IMR-90 (cell line): ENCODE data around the gene SEMA4A. TPM values are rescaled to one million over a fixed set of nuclear protein-coding genes. Genes with fewer than 3 reads are reported as not detected.

Source experiments
- ATAC-seq: fragments of 200-7000 bp; cut with Tn5 transposase; 2 replicates; pipeline ENCODE4 v1.9.1; 2020; ENCODE audit warnings: low read depth, mild to moderate bottlenecking, moderate library complexity
- BruUV-seq: library from RNA; stranded (reverse); fragments of 400-500 nt; replicated peaks from 2 replicates; lab custom pipeline; 2021; lab: Mats Ljungman, UMichigan
- CTCF ChIA-PET: fragments of 300-600 bp; formaldehyde crosslinking; extraction: SDS; loops from one replicate; lab custom pipeline; 2021; ENCODE audit warnings: antibody characterized with exemption; lab: Yijun Ruan, JAX
- POLR2A ChIA-PET: fragments of 300-600 bp; sonication (Branson Sonifier 250); formaldehyde crosslinking; loops from one replicate; lab custom pipeline; 2022; ENCODE audit warnings: antibody characterized with exemption; ENCODE audit not compliant: unreplicated experiment; lab: Charles Lee
- DNase-seq: peaks from one replicate; pipeline ENCODE4 v3.0.0; 2013
- H2AFZ ChIP-seq: replicated peaks from 2 replicates; pipeline ENCODE3; 2013; ENCODE audit warnings: low read length, mild to moderate bottlenecking; ENCODE audit not compliant: poor library complexity
- H2AK5ac ChIP-seq: 2 replicates; pipeline ENCODE4 v1.6.1; 2013; ENCODE audit warnings: low read depth, low read length, inconsistent platforms
- H2AK9ac ChIP-seq: replicated peaks from 2 replicates; pipeline ENCODE3; 2013; ENCODE audit warnings: mild to moderate bottlenecking, low read depth, low read length, moderate library complexity; ENCODE audit not compliant: poor library complexity
- H2BK120ac ChIP-seq: 2 replicates; pipeline ENCODE4 v1.6.1; 2013; ENCODE audit warnings: low read depth, low read length, inconsistent platforms
- H2BK15ac ChIP-seq: 3 replicates; pipeline ENCODE4 v1.6.1; 2013; ENCODE audit warnings: low read depth, low read length, inconsistent platforms
- H2BK20ac ChIP-seq: 2 replicates; pipeline ENCODE4 v1.6.1; 2013; ENCODE audit warnings: low read depth, mild to moderate bottlenecking, inconsistent platforms, low read length, moderate library complexity
- H2BK5ac ChIP-seq: 2 replicates; pipeline ENCODE4 v1.6.1; 2013; ENCODE audit warnings: mild to moderate bottlenecking, low read depth, low read length, inconsistent platforms; ENCODE audit not compliant: poor library complexity, severe bottlenecking
- H3K14ac ChIP-seq: replicated peaks from 2 replicates; pipeline ENCODE4 v1.6.1; 2013; ENCODE audit warnings: low read depth, low read length, inconsistent platforms
- H3K18ac ChIP-seq: 2 replicates; pipeline ENCODE4 v1.6.1; 2013; ENCODE audit warnings: low read depth, low read length, control low read depth
- H3K23ac ChIP-seq: 2 replicates; pipeline ENCODE4 v1.6.1; 2013; ENCODE audit warnings: low read depth, low read length, inconsistent platforms
- H3K27ac ChIP-seq: 2 replicates; pipeline ENCODE4 v1.5.1; 2013; ENCODE audit warnings: mild to moderate bottlenecking, control low read depth, low read length; ENCODE audit not compliant: insufficient read depth
- H3K27me3 ChIP-seq: 2 replicates; pipeline ENCODE4 v1.6.1; 2013; ENCODE audit warnings: low read length; ENCODE audit not compliant: control insufficient read depth, insufficient read depth
- H3K36me3 ChIP-seq: 2 replicates; pipeline ENCODE4 v1.6.1; 2013; ENCODE audit warnings: low read length, mixed read lengths; ENCODE audit not compliant: control insufficient read depth, insufficient read depth
- H3K4ac ChIP-seq: 2 replicates; pipeline ENCODE4 v1.6.1; 2013; ENCODE audit warnings: low read depth, low read length, inconsistent platforms
- H3K4me1 ChIP-seq: 2 replicates; pipeline ENCODE4 v1.6.1; 2013; ENCODE audit warnings: low read length, mixed read lengths; ENCODE audit not compliant: control insufficient read depth, insufficient read depth
- H3K4me2 ChIP-seq: 2 replicates; pipeline ENCODE4 v1.6.1; 2013; ENCODE audit warnings: low read depth, mild to moderate bottlenecking, control low read depth, low read length, moderate library complexity
- H3K4me3 ChIP-seq: 2 replicates; pipeline ENCODE4 v1.5.1; 2013; ENCODE audit warnings: low read depth, mild to moderate bottlenecking, control low read depth, low read length, moderate library complexity; ENCODE audit not compliant: insufficient read depth
- H3K56ac ChIP-seq: 2 replicates; pipeline ENCODE4 v1.6.1; 2013; ENCODE audit warnings: low read length, inconsistent platforms; ENCODE audit not compliant: insufficient read depth; ENCODE audit errors: extremely low read depth
- H3K79me1 ChIP-seq, 2 experiments: 2 replicates each; pipeline ENCODE4 v1.6.1; 2013; ENCODE audit warnings: low read length in 2 of 2, inconsistent platforms in 1 of 2, low read depth in 1 of 2
- H3K9ac ChIP-seq: 2 replicates; pipeline ENCODE4 v1.6.1; 2013; ENCODE audit warnings: low read depth, low read length, control low read depth
- H3K9me1 ChIP-seq: 2 replicates; pipeline ENCODE4 v1.6.1; 2013; ENCODE audit warnings: low read length, inconsistent platforms; ENCODE audit not compliant: insufficient read depth
- H3K9me3 ChIP-seq: 2 replicates; pipeline ENCODE4 v1.6.1; 2013; ENCODE audit warnings: low read length; ENCODE audit not compliant: control insufficient read depth, insufficient read depth
- H4K20me1 ChIP-seq: 2 replicates; pipeline ENCODE4 v1.6.1; 2013; ENCODE audit warnings: low read length, inconsistent platforms; ENCODE audit not compliant: insufficient read depth
- H4K5ac ChIP-seq: 2 replicates; pipeline ENCODE4 v1.6.1; 2013; ENCODE audit warnings: mild to moderate bottlenecking, low read depth, low read length, control low read depth
- H4K8ac ChIP-seq, 2 experiments: 2 replicates each; pipeline ENCODE4 v1.6.1; 2013; ENCODE audit warnings: low read depth in 2 of 2, low read length in 2 of 2, control low read depth in 1 of 2, inconsistent platforms in 1 of 2
- H4K91ac ChIP-seq: 2 replicates; pipeline ENCODE4 v1.6.1; 2013; ENCODE audit warnings: low read depth, low read length, inconsistent platforms; ENCODE audit not compliant: insufficient read depth
- CEBPB ChIP-seq: IDR thresholded peaks from 2 replicates; pipeline ENCODE4 v1.6.1; 2012; ENCODE audit warnings: low read depth, low read length, improper control_type of control experiment
- CHD1 ChIP-seq: IDR thresholded peaks from 2 replicates; pipeline ENCODE4 v1.6.1; 2012; ENCODE audit warnings: low read depth, low read length, improper control_type of control experiment
- FOS ChIP-seq: fragments of 150-350 bp; IDR thresholded peaks from 2 replicates; pipeline ENCODE4 v1.6.1; 2016; ENCODE audit warnings: low read depth, low read length
- MAFK ChIP-seq: IDR thresholded peaks from 2 replicates; pipeline ENCODE4 v1.6.1; 2012; ENCODE audit warnings: low read depth, low read length, improper control_type of control experiment
- MAZ ChIP-seq: IDR thresholded peaks from 2 replicates; pipeline ENCODE4 v1.6.1; 2012; ENCODE audit warnings: low read depth, mild to moderate bottlenecking, low read length, improper control_type of control experiment, moderate library complexity, borderline replicate concordance
- MXI1 ChIP-seq: IDR thresholded peaks from 2 replicates; pipeline ENCODE4 v1.6.1; 2012; ENCODE audit warnings: low read depth, mild to moderate bottlenecking, low read length, moderate library complexity, borderline replicate concordance
- NFE2L2 ChIP-seq: fragments of 150-350 bp; IDR thresholded peaks from 2 replicates; pipeline ENCODE4 v1.6.1; 2016; ENCODE audit warnings: low read depth, mild to moderate bottlenecking, low read length
- POLR2A ChIP-seq: IDR thresholded peaks from 2 replicates; pipeline ENCODE4 v1.6.1; 2012; ENCODE audit warnings: mild to moderate bottlenecking, low read depth, low read length
- RAD21 ChIP-seq: IDR thresholded peaks from 2 replicates; pipeline ENCODE4 v1.6.1; 2012; ENCODE audit warnings: low read length, improper control_type of control experiment
- USF2 ChIP-seq: fragments of 150-350 bp; IDR thresholded peaks from 2 replicates; pipeline ENCODE4 v1.6.1; 2017; ENCODE audit warnings: mild to moderate bottlenecking, antibody characterized with exemption, low read length, low read depth
- WGBS, 2 experiments: methylation state at CpG; one replicate each; pipeline versions ENCODE4 v1.1.5 to v1.1.7; 2013; ENCODE audit warnings: missing lambda C conversion rate in 2 of 2; ENCODE audit not compliant: insufficient read length in 1 of 2; ENCODE audit errors: extremely low coverage in 2 of 2; 5-methylcytosine and 5-hydroxymethylcytosine counted together
- dilution Hi-C: fragments of 300-500 bp; cut with HindIII; formaldehyde crosslinking; loops from one replicate; pipeline ENCODE4 v1.14.3; 2018; ENCODE audit warnings: low sequenced_read_pairs; ENCODE audit not compliant: unreplicated experiment
- in situ Hi-C: fragments of 300-500 bp; cut with MboI; formaldehyde crosslinking; loops from 3 replicates; pipeline ENCODE4 v1.14.3; 2019; ENCODE audit warnings: low sequenced_read_pairs, inconsistent platforms, mixed read lengths
- intact Hi-C: fragments of 100-400 bp; cut with micrococcal nuclease; formaldehyde crosslinking; loops from 2 replicates; pipeline ENCODE4 v1.10.0; 2022
- polyA plus RNA-seq, 3 experiments: library from polyadenylated mRNA; depleted of rRNA; stranded (reverse); fragments of >200 nt; gene quantifications; 2 replicates each; pipeline ENCODE4 v1.2.3, GENCODE V29; 2012; ENCODE audit warnings: low replicate concordance in 1 of 3
- total RNA-seq: library from RNA; depleted of rRNA; stranded (reverse); fragments of >200 nt; gene quantifications from 2 replicates; pipeline ENCODE4 v1.2.3, GENCODE V29; 2012
- TF ChIP-seq, protein P1 (sequence below): conservative IDR thresholded peaks from 2 replicates; pipeline ENCODE4 v1.5.1; 2012; ENCODE audit warnings: mild to moderate bottlenecking, low read depth, low read length, improper control_type of control experiment

SEMA4A gene
- total and polyA plus RNA-seq, 2 of the 4 experiments (the other 2 are of a cell fraction), result 0.18 to 0.86 TPM

DNA sequence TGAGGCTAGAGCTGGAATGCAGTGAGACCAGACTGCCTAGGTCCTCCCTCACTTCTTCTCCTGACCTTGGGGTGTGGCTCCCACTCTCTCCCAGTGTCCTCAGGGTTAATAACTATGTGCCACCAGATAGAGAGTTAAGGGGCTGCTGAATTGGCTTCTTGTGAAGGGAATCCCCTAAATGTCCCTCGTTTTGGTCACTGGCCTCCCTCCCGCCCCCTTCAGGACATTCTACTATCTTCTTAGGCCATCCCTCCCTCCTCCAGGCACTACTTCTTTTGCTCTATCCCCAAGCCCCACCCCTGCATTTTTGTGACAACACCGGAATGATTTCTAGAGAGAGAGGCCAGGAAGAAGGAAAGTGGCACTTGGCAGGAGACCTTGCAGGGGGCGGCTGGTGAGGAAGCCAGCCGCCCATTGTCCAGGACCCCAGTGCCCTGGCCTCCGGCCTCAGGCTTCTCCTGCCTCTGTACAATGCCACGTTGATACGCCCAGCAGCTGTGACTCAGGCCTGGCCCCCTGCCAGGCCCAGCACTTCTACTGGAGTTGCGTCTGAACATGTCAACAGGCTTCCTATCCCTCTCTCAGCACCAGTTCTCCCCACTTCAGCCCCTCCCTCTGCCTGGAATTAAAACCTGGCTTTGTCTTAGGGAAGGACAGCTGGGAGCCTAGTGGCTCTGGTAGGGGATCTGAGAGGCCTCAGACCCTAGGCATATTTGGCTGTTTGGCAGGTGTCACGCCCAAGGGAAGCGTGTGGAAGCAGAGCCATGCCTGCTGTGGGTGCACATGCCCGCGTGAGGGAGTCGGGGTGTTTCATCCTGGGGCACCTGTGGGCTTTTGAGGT is 29.8 kb upstream of the SEMA4A start:
- intact Hi-C loops, result loop anchor here (1.0 kb wide), 1 partner anchor 9 kb away; the partner anchor contains the start of gene LMNA
- H3K27ac ChIP-seq, result peak overlapping the region; percentile 98
- ATAC-seq (peak; percentile 36), DNase-seq (peak; percentile 98)
- H3K9me1 ChIP-seq, result peaks cover 19% of the 10 kb centered on the region
- H2BK20ac ChIP-seq, result peak overlapping the region; percentile 92
- in situ Hi-C loops, result no loop called here
- peaks cover 12% of the 10 kb centered on the region for H3K36me3 ChIP-seq
- no peaks in the 10 kb centered on the region for H3K9me3 ChIP-seq
- ChIA-PET POLR2A (no interaction called here), CTCF (interaction anchor here (2.1 kb wide), 1 partner anchor 27 kb away, joined by 7 read pairs; no protein-coding TSS in a partner anchor)
- dilution Hi-C loops, result no loop called here
- peak overlapping the region; percentile 98 for H3K23ac ChIP-seq
- peaks cover 69% of the 10 kb centered on the region for H4K20me1 ChIP-seq
- peak overlapping the region; percentile 99 for H3K14ac ChIP-seq
- peak overlapping the region; percentile 99 for H4K91ac ChIP-seq
- H3K4ac ChIP-seq, result peak overlapping the region; percentile 100
- H2AK5ac ChIP-seq, result peak overlapping the region; percentile 99
- BruUV-seq, result no TSS peak
- H3K18ac ChIP-seq, result peak overlapping the region; percentile 94
- H3K27me3 ChIP-seq, result no peaks in the 10 kb centered on the region
- H3K79me1 ChIP-seq, result peaks cover 0 to 40% of the 10 kb centered on the region in 2 experiments; a peak in 2 of 4 replicates
- TF ChIP-seq CHD1 (no peak), MAFK (no peak), MAZ (peak; percentile 82), MXI1 (0 out of 2 replicates have a peak, but pooled peaks have one; percentile 9), RAD21 (peak; percentile 8; the same call in 1 of the 2 replicates), USF2 (0 out of 2 replicates have a peak, but pooled peaks have one; percentile 2), POLR2A (peak; percentile 61; the same call in 1 of the 2 replicates), CEBPB (no peak), FOS (peak; percentile 52; the same call in 1 of the 2 replicates), NFE2L2 (peak; percentile 56)
- TF ChIP-seq, protein P1, sequence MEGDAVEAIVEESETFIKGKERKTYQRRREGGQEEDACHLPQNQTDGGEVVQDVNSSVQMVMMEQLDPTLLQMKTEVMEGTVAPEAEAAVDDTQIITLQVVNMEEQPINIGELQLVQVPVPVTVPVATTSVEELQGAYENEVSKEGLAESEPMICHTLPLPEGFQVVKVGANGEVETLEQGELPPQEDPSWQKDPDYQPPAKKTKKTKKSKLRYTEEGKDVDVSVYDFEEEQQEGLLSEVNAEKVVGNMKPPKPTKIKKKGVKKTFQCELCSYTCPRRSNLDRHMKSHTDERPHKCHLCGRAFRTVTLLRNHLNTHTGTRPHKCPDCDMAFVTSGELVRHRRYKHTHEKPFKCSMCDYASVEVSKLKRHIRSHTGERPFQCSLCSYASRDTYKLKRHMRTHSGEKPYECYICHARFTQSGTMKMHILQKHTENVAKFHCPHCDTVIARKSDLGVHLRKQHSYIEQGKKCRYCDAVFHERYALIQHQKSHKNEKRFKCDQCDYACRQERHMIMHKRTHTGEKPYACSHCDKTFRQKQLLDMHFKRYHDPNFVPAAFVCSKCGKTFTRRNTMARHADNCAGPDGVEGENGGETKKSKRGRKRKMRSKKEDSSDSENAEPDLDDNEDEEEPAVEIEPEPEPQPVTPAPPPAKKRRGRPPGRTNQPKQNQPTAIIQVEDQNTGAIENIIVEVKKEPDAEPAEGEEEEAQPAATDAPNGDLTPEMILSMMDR, result peak; percentile 38
- peak overlapping the region; percentile 51 for H2AFZ ChIP-seq
- peak overlapping the region; percentile 99 for H2BK5ac ChIP-seq
- H3K4me3 ChIP-seq, result no peak overlapping the region
- WGBS, 2 experiments, result 12% methylated on average over 5 of the region's 14 CpGs; no CpG with 5 or more reads in 1 of the 2 experiments
- H4K5ac ChIP-seq, result peak overlapping the region; percentile 98
- peaks cover 63% of the 10 kb centered on the region for H3K4me1 ChIP-seq
- H2BK15ac ChIP-seq, result peak overlapping the region; percentile 99
- peak overlapping the region; percentile 69 for H3K9ac ChIP-seq
- peak overlapping the region; percentile 99 for H2AK9ac ChIP-seq
- peak overlapping the region; percentile 99 for H2BK120ac ChIP-seq
- peak overlapping the region; percentile 98 for H3K56ac ChIP-seq
- H3K4me2 ChIP-seq, result peak overlapping the region; percentile 87
- peak overlapping the region; percentile 98 to 99 for H4K8ac ChIP-seq
